ENCODE data around the gene GAGE12J.
A peak's percentile ranks its signal among the peaks of the same experiment; 100 is the strongest.
"Not testable (repeated sequence)": the region's sequence is repeated elsewhere in the genome, so short reads cannot be mapped to it uniquely, and the experiment has no call there.

Gene GAGE12J

DNA sequence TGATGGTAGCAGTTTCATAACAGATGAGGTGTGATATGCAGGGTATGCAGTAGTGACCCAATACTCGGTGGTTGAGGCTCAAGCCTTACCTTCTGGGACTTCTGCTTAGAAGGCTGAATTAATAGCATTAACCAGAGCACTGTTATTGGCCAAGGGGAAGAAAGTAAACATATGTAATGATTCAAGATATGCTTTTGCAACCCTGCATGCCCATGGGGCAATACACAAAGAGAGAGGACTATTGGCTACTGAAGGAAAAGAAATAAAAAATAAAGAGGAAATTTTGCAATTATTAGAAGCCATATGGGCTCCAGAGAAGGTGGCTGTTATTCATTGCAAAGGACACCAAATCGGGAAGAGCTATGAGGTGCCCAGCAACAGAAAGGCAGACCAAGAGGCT lies 9.7 kb upstream of the GAGE12J start:
- no peak for DNase-seq

DNA sequence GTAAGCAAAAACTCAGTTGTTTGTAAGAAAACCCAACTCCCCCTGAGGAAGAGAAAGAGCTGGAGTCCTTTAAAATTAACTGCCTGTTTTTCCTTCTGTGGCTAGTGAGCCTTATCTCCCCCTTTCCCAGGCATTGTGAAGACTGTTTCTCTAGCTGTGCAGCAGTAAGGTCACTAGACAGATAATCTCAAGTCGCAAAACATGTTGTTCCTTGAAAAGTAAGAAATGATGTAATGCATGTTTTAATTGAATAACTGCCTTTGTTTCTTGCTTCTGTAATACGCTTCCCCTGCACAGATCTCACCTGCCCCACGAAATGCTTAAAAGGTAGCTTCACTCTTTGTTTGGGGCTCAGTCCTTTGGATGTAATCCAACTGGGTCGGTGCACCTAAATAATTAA lies 5.8 kb upstream of the GAGE12J start:
- peak; percentile 63 for DNase-seq

DNA sequence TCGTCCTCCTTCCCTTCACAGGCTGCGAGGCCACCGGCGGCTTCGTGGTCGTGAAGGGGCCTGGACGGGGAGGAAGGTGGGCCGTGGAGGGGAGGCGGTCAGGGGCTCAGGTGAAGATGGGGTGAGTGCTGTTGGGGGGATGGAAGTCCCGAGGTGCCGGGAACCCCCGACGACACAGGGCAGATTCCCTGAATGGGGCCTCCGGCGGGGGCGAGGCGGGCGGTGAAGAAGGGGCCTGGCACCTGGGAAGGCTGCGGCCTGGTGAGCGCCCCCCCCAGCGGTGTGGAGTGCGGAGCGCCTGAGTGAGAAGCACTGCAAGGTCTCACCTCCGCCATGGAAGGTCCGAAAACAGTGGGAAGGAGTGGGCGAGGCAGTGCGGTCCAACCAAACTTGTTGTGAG lies 429 bp downstream of the GAGE12J start:
- not testable (repeated sequence) for DNase-seq

DNA sequence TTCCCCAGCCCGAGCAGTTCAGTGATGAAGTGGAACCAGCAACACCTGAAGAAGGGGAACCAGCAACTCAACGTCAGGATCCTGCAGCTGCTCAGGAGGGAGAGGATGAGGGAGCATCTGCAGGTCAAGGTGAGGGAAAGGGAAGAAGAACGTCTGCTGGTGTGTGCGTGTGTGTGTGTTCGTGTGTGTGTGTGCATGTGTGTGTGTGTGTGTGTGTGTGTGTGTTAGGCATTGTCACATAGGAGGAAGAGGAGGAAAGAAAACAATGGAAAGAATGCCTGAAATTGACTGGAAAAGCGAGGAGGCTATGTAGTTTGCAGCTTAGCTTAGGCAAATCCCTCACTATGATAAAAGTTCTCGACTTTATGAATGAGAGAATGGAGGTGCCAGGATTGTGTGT lies 1.9 kb downstream of the GAGE12J start:
- not testable (repeated sequence) for DNase-seq

DNA sequence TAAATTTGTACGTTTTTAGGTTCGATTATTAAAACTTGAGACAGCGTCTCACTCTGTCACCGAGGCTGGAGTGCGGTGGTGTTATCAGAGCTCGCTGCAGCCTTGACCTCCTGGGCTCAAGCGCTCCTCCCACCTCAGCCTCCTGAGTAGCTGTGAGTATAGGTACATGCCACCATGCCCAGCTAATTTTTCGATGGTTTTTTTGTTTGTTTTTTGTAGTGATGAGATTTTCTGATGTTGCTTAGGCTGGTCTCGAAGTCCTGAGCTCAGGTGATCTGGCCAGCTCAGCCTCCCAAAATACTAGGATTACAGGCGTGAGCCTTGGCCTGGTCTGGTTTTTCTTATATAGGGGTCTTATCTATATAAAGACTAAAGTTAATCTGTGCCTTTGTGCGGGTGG lies 8.6 kb downstream of the GAGE12J start:
- not testable (repeated sequence) for DNase-seq

DNA sequence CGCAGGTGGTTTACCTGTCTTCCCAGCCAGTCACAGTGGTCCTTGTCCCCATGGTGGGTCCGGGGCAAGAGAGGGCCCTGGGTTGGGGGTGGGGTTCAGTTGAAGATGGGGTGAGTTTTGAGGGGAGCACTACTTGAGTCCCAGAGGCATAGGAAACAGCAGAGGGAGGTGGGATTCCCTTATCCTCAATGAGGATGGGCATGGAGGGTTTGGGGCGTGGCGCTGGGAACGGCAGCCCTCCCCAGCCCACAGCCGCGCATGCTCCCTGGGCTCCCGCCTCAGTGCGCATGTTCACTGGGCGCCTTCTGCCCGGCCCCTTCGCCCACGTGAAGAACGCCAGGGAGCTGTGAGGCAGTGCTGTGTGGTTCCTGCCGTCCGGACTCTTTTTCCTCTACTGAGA lies 9.4 kb downstream of the GAGE12J start, which contains the start of gene GAGE13:
Gene GAGE13 (plus strand): TSS at position 301 of the 400 bp plus-strand sequence. CDS start 1,156 bp downstream, outside the sequence.
- DNase-seq = not testable (repeated sequence)

DNA sequence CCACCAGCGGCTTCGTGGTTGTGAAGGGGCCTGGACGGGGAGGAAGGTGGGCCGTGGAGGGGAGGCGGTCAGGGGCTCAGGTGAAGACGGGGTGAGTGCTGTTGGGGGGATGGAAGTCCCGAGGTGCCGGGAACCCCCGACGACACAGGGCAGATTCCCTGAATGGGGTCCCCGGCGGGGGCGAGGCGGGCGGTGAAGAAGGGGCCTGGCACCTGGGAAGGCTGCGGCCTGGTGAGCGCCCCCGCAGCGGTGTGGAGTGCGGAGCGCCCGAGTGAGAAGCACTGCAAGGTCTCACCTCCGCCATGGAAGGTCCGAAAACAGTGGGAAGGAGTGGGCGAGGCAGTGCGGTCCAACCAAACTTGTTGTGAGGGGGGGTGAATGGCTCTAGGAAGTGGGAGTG lies 10.0 kb downstream of the GAGE12J start:
- DNase-seq = not testable (repeated sequence)

DNA sequence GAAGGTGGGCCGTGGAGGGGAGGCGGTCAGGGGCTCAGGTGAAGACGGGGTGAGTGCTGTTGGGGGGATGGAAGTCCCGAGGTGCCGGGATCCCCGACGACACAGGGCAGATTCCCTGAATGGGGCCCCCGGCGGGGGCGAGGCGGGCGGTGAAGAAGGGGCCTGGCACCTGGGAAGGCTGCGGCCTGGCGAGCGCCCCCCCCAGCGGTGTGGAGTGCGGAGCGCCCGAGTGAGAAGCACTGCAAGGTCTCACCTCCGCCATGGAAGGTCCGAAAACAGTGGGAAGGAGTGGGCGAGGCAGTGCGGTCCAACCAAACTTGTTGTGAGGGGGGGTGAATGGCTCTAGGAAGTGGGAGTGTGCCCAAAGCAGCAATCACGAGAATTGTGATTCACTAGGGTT lies 19.6 kb downstream of the GAGE12J start:
- not testable (repeated sequence) for DNase-seq

DNA sequence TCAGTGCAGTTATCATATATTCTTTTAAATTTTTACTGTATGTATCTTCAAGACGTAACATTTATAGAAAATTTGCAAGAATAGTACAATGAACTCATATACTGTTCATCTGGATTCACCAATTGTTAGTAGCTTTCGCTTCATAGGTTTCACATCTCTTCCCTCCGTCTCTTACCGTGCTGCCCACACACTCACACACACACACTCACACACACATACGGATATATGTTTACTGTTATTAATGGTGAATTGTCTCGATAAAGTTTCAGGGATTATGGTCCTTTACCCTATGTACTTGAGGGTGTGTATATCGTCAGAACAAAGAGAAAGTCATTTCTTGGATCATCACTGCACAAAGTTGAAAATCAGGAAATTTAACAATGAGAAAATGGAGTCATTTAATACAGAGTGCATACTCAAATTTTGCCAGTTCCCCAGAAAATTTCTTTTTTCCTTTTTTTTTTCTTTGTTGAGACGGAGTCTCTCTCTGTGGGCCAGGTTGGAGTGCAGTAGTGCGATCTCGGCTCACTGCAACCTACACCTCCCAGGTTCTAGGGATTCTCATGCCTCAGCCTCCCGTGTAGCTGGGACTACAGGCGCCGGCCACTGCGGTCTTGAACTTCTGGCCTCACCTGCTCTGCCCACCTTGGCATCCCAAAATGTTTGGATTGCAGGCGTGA lies 22.8 kb downstream of the GAGE12J start:
- not testable (repeated sequence) for DNase-seq

DNA sequence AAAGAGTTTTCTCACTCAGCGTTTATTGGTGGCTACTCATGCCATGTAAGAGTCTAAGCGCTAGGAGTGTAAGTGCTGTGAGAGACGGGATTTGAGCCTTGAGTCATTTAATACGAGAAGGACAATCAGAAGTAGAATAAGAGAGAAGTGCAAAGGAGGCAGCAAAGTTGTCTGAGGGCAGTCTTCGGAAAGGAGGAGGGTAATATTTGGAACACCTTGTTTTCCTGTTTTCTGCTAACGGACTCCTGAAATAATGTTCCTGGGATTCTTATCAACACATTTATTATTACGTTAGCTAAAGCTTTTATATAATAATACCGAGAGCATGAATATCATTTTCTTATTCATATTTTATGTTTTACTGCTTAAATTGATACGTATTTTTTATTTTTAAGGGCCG lies 23.6 kb downstream of the GAGE12J start:
- not testable (repeated sequence) for DNase-seq

DNA sequence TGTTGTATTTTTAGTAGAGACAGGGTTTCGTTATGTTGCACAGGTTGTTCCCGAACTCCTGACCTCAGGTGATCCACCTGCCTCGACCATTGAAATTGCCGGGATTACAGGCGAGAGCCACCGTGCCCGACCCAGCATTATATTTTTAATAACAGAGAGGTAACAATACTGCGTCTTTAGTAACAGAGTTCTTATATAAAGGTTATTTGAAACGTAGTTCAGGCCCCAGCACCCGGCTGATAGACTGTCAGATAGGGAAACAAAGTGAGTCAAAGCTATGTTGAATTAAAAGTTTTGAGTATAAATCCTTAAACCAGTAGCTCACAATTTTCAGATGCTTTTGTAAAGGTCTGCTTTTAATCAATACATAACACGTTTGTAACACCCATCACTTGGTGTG lies 24.3 kb downstream of the GAGE12J start:
- DNase-seq = not testable (repeated sequence)

Data from OCI-M1 (cell line).